HepG2 (cell line): Measurements from ENCODE around the gene CDK5RAP1. TPM values are rescaled to one million over a fixed set of nuclear protein-coding genes. Genes with fewer than 3 reads are reported as not detected.
"Not testable (repeated sequence)": the region's sequence is repeated elsewhere in the genome, so short reads cannot be mapped to it uniquely, and the experiment has no call there.

ENCODE experiments used
- ATAC-seq: fragments of 200-7000 bp; cut with Tn5 transposase; 3 replicates; pipeline ENCODE4 v1.9.1; 2020; ENCODE audit warnings: mild to moderate bottlenecking, moderate library complexity
- BruUV-seq: library from RNA; stranded (reverse); fragments of 400-500 nt; replicated peaks from 2 replicates; lab custom pipeline; 2021; lab: Mats Ljungman, UMichigan
- CTCF ChIA-PET: fragments of 300-600 bp; formaldehyde crosslinking; extraction: SDS; loops from one replicate; lab custom pipeline; 2021; ENCODE audit warnings: low total read pairs, inconsistent platforms, low intra/inter-chr PET ratio; lab: Yijun Ruan, JAX
- POLR2A ChIA-PET: fragments of 350-600 bp; sonication (Branson Sonifier 250); formaldehyde crosslinking; loops from one replicate; lab custom pipeline; 2020; ENCODE audit warnings: antibody characterized with exemption, inconsistent platforms; lab: Yijun Ruan, JAX
- DNase-seq: peaks from one replicate; pipeline ENCODE4 v3.0.0-alpha.2; 2015; ENCODE audit warnings: low spot score
- FAIRE-seq: peaks from 3 replicates; lab custom pipeline; 2011; peaks lifted over from hg19 to GRCh38; lab: Jason Lieb, UNC
- H2AFZ ChIP-seq: one replicate; pipeline ENCODE4 v1.6.1; 2011; ENCODE audit warnings: low read length, inconsistent platforms
- H3K27ac ChIP-seq: fragments of 300-600 bp; 3 replicates; pipeline ENCODE4 v1.8.0; 2011; ENCODE audit warnings: mixed run types, mild to moderate bottlenecking, mixed read lengths, low read length, inconsistent platforms; ENCODE audit not compliant: insufficient read depth; ENCODE audit errors: extremely low read length
- H3K27me3 ChIP-seq, 2 experiments: fragments of 200-600 bp in 1 of 2; 2 replicates in 1 of 2; 3 replicates in 1 of 2; pipeline versions ENCODE4 v1.6.0 to v1.8.0; 2011; ENCODE audit warnings: low read length in 2 of 2, mild to moderate bottlenecking in 2 of 2, moderate library complexity in 2 of 2, inconsistent platforms in 1 of 2; ENCODE audit not compliant: insufficient read depth in 2 of 2, control insufficient read depth in 1 of 2
- H3K36me3 ChIP-seq, 2 experiments: fragments of 200-600 bp in 1 of 2; replicated peaks in 1 of 2; 2 replicates in 1 of 2; 3 replicates in 1 of 2; pipeline versions ENCODE4 v1.5.1 to v1.8.0; 2011; ENCODE audit warnings: low read length in 2 of 2, inconsistent platforms in 1 of 2; ENCODE audit not compliant: insufficient read depth in 2 of 2, control insufficient read depth in 1 of 2
- H3K4me1 ChIP-seq: 2 replicates; pipeline ENCODE4 v1.5.1; 2012; ENCODE audit warnings: low read length, inconsistent platforms; ENCODE audit not compliant: insufficient read depth
- H3K4me2 ChIP-seq: 2 replicates; pipeline ENCODE4 v1.6.0; 2011; ENCODE audit warnings: low read depth, low read length, inconsistent platforms
- H3K4me3 ChIP-seq, 3 experiments: fragments of 200-600 bp in 1 of 3; sonication (generic), shearing (Covaris generic) in 1 of 3; replicated peaks in 1 of 3; 2 replicates each; pipeline ENCODE4 v1.5.1; 2011 to 2016; ENCODE audit warnings: low read length in 3 of 3, inconsistent platforms in 2 of 3, low read depth in 2 of 3, mild to moderate bottlenecking in 2 of 3, control low read depth in 1 of 3, mixed read lengths in 1 of 3; ENCODE audit not compliant: insufficient read depth in 1 of 3
- H3K79me2 ChIP-seq: one replicate; pipeline ENCODE4 v1.6.1; 2011; ENCODE audit warnings: low read length, inconsistent platforms; ENCODE audit not compliant: insufficient read depth
- H3K9ac ChIP-seq: 2 replicates; pipeline ENCODE4 v1.6.0; 2011; ENCODE audit warnings: mild to moderate bottlenecking, low read depth, low read length, inconsistent platforms; ENCODE audit not compliant: insufficient read depth
- H3K9me3 ChIP-seq: 2 replicates; pipeline ENCODE4 v1.5.1; 2012; ENCODE audit warnings: mild to moderate bottlenecking, low read length
- H4K20me1 ChIP-seq: 2 replicates; pipeline ENCODE4 v1.6.0; 2011; ENCODE audit warnings: inconsistent platforms, mild to moderate bottlenecking, low read length, moderate library complexity; ENCODE audit not compliant: insufficient read depth
- ARID5B ChIP-seq: IDR thresholded peaks from 2 replicates; pipeline ENCODE4 v1.4.0; 2020; ENCODE audit warnings: mild to moderate bottlenecking, missing genetic modification reagents
- DR1 ChIP-seq: sonication (generic); formaldehyde crosslinking; IDR thresholded peaks from 2 replicates; pipeline ENCODE4 v1.8.0; 2021; ENCODE audit warnings: mild to moderate bottlenecking, missing genetic modification reagents, inconsistent platforms
- ELF3 ChIP-seq: IDR thresholded peaks from 2 replicates; pipeline ENCODE4 v1.6.1; 2016; ENCODE audit warnings: missing genetic modification reagents, missing compliant biosample characterization
- ESRRA ChIP-seq: sonication (generic); formaldehyde crosslinking; IDR thresholded peaks from 2 replicates; pipeline ENCODE4 v1.5.1; 2020; ENCODE audit warnings: mild to moderate bottlenecking, low read depth, missing genetic modification reagents
- ETV6 ChIP-seq: sonication (generic); formaldehyde crosslinking; conservative IDR thresholded peaks from 2 replicates; pipeline ENCODE4 v1.4.0; 2020; ENCODE audit warnings: missing genetic modification reagents
- FOXA1 ChIP-seq, 2 experiments: fragments of 450-650 bp in 1 of 2; sonication (generic) in 1 of 2; formaldehyde crosslinking in 1 of 2; IDR thresholded peaks; 2 replicates each; pipeline versions ENCODE4 v1.4.0 to v1.6.1; 2016 to 2020; ENCODE audit warnings: missing genetic modification reagents in 1 of 2
- LBX2 ChIP-seq: sonication (generic); formaldehyde crosslinking; IDR thresholded peaks from 2 replicates; pipeline ENCODE4 v1.5.0; 2020; ENCODE audit warnings: missing genetic modification reagents, mild to moderate bottlenecking, borderline replicate concordance
- RFX3 ChIP-seq: IDR thresholded peaks from 2 replicates; pipeline ENCODE4 v1.6.1; 2016; ENCODE audit warnings: missing biosample characterization, missing genetic modification reagents
- ZFX ChIP-seq: sonication (generic); formaldehyde crosslinking; IDR thresholded peaks from 2 replicates; pipeline ENCODE4 v1.4.0; 2020; ENCODE audit warnings: mild to moderate bottlenecking, low read depth, missing genetic modification reagents, moderate library complexity
- ZNF263 ChIP-seq: sonication (generic); formaldehyde crosslinking; IDR thresholded peaks from 2 replicates; pipeline ENCODE4 v1.4.0; 2020; ENCODE audit warnings: missing genetic modification reagents
- ZNF777 ChIP-seq: sonication (generic); formaldehyde crosslinking; IDR thresholded peaks from 2 replicates; pipeline ENCODE4 v1.4.0; 2020; ENCODE audit warnings: missing genetic modification reagents
- ZNF850 ChIP-seq: sonication (generic); formaldehyde crosslinking; conservative IDR thresholded peaks from 2 replicates; pipeline ENCODE4 v1.9.0; 2021; ENCODE audit warnings: mild to moderate bottlenecking, missing genetic modification reagents
- WGBS: methylation state at CpG from one replicate; pipeline ENCODE4 v1.1.6; 2017; ENCODE audit warnings: low lambda C conversion rate; 5-methylcytosine and 5-hydroxymethylcytosine counted together
- in situ Hi-C: cut with HindIII; loops from 2 replicates; pipeline ENCODE4 v1.10.0; 2017; ENCODE audit warnings: low pct_unique_long_range_greater_than_20kb; ENCODE audit not compliant: extremely low pct_ligation_motif_present
- intact Hi-C: fragments of 100-400 bp; cut with micrococcal nuclease; formaldehyde crosslinking; loops from one replicate; pipeline ENCODE4 v1.10.0; 2022; ENCODE audit not compliant: unreplicated experiment
- polyA plus RNA-seq, 8 experiments: library from polyadenylated mRNA; depleted of rRNA in 3 of 8; stranded (reverse) in 7 of 8; unstranded in 1 of 8; fragments of >200 nt; fragmentation: Illumina TruSeq in 4 of 8; extraction: Trizol in 4 of 8; gene quantifications; 2 replicates each; pipeline versions ENCODE4 v1.2.1 to v1.2.3, GENCODE V29; 2011 to 2016; ENCODE audit warnings: low read depth in 4 of 8, missing spikeins in 1 of 8, mixed read lengths in 1 of 8; ENCODE audit not compliant: insufficient read depth in 1 of 8
- total RNA-seq, 5 experiments: library from RNA; depleted of rRNA; stranded (reverse); fragments of >200 nt; fragmentation: Illumina TruSeq; extraction: Trizol; gene quantifications; 2 replicates each; pipeline ENCODE4 v1.2.3, GENCODE V29; 2016; ENCODE audit warnings: low read depth in 1 of 5

Gene CDK5RAP1
- total and polyA plus RNA-seq, 2 of the 13 experiments (the other 11 are each of a cell fraction or from before 2014, with no cell fraction given), result 53.6 to 98.2 TPM

GRCh38 chr20:33441142-33441955 is 40.0 kb upstream of the CDK5RAP1 start (continued):
- TF ChIP-seq ZNF850 (CRISPR knock-in tag) (no peak), LBX2 (0 out of 2 replicates have a peak, but pooled peaks have one; percentile 58), ESRRA (CRISPR knock-in tag) (peak; percentile 90), RFX3 (peak; percentile 73), ZFX (CRISPR knock-in tag) (peak; percentile 59), ETV6 (CRISPR knock-in tag) (0 out of 2 replicates have a peak, but pooled peaks have one; percentile 56), ZNF263 (CRISPR knock-in tag) (0 out of 2 replicates have a peak, but pooled peaks have one; percentile 54), ELF3 (CRISPR knock-in tag) (no peak)

DNA sequence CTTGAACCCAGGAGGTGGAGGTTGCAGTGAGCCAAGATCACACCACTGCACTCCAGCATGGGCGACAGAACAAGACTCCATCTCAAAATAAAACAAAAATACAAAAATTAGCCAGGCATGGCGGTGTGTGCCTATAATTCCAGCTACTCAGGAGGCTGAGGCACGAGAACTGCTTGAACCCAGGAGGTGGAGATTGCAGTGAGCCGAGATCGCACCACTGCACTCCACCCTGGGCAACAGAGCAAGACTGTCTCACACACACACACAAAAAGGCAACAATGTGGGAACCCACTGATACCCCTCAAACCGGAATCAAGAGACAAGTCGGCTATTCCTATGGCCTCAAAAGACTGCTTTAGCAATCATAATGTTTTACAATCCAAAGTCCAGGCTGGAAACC is 39.2 kb upstream of the CDK5RAP1 start:
- peaks cover 44% of the 10 kb centered on the region for H3K4me1 ChIP-seq
- in situ Hi-C loops; H3K36me3 ChIP-seq; H3K9ac ChIP-seq; H3K4me3 ChIP-seq; CTCF ChIA-PET; H3K27ac ChIP-seq; H2AFZ ChIP-seq; DNase-seq; H3K79me2 ChIP-seq; FAIRE-seq; ATAC-seq; H3K9me3 ChIP-seq; H3K27me3 ChIP-seq; TF ChIP-seq FOXA1 (IDR thresholded peaks at IDR 0.05): not testable (repeated sequence)
- peak overlapping the region; percentile 48 for H3K4me2 ChIP-seq
- intact Hi-C loops, result loop anchor here (10.0 kb wide), 1 partner anchor 294 kb away; the partner anchor contains the start of gene ZNF341
- POLR2A ChIA-PET, result interaction anchor here (1.3 kb wide), 1 partner anchor 50 kb away, joined by 6 read pairs; the partner anchor contains the start of gene CBFA2T2
- TF ChIP-seq DR1 (CRISPR knock-in tag), result 0 out of 2 replicates have a peak, but pooled peaks have one; percentile 6
- TF ChIP-seq ZNF777 (CRISPR knock-in tag), result 0 out of 2 replicates have a peak, but pooled peaks have one; percentile 6
- TF ChIP-seq ARID5B (CRISPR knock-in tag), result 0 out of 2 replicates have a peak, but pooled peaks have one; percentile 3
- TF ChIP-seq FOXA1 (CRISPR knock-in tag; IDR thresholded peaks at IDR 0.05), result 0 out of 2 replicates have a peak, but pooled peaks have one; percentile 1
- TF ChIP-seq, all 625 proteins: peak for 4; not testable (repeated sequence) for 621
- not testable (repeated sequence) for H4K20me1 ChIP-seq, BruUV-seq
- WGBS, result 46% methylated on average over 7 of the region's 7 CpGs
